HG03457 (cell line): Measurements from ENCODE around the gene ADSS1.

Experiments
- ATAC-seq: cut with Tn5 transposase; IDR thresholded peaks from one replicate; pipeline ENCODE4 v1.9.1; 2021; ENCODE audit warnings: moderate number of reproducible peaks; ENCODE audit not compliant: unreplicated experiment

ADSS1 gene

GRCh38 chr14:104766256-104766862, 42.3 kb downstream of the ADSS1 start:
- ATAC-seq = no peak

GRCh38 chr14:104766863-104767633, 43.0 kb downstream of the ADSS1 start:
- ATAC-seq = no peak

- no peak for ATAC-seq
These were observed 43.5 kb downstream of the ADSS1 start for GRCh38 chr14:104767634-104767918.

- no peak for ATAC-seq
These were observed 44.7 kb downstream of the ADSS1 start for GRCh38 chr14:104768437-104769323.

DNA sequence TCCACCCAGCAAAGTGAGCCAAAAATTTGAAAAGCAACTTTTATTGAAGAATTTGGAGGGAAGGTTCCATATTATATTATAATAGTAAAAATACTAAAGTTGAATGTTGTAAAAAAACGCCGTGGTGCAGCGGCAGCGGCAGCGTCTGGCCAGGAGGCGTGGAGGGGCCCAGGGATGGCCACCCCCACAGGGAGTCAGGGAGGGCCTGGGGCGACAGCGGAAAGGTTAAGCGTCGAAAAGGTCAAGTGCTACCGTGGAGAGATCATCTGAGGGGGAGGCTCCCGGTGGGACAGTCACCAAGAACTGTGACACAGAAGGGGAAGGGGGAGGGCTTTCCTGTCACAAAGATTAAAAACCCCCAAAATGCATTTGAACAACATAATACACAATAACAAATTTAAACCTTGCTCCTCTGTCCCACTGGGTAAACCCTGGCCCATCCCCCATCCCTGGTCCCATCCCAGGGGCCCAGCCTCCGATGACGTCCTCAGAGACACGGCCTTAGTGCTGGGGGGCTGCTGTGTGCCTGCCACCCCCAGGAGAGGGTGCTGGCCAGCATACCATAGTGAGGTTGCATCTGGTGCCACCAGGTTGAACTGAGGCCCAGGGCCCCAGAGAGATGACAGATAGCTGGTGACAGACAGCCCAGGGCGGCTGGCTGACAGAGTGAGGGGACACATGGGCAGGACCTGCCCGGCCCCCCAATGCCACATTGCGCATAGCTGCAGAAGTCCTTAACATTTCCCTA, 45.5 kb downstream of the ADSS1 start:
- ATAC-seq = no peak

- ATAC-seq = no peak
These were observed 46.1 kb downstream of the ADSS1 start for GRCh38 chr14:104770072-104770579.

DNA sequence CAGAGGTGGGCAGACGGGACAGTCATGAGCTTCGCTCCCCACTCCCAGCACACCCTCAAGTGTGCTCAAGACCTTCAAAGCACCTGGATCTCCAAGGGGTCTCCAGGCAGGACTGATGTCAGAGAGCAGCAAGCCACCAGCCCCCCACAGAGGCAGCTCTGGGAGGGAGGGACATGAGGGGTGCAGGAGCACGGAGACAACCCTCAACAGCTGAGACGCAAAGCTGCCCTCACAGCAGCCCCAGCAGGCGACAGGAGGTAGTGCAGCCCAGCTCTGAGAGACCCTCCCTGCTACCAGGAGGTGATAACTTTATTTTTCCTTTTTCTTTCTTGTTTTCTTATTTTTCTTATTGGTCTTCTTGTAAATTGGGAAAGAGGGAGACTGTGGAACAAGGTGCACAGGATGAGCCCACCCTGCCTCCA, 46.8 kb downstream of the ADSS1 start:
- no peak for ATAC-seq

GRCh38 chr14:104771374-104771773, 47.3 kb downstream of the ADSS1 start:
- no peak for ATAC-seq

DNA sequence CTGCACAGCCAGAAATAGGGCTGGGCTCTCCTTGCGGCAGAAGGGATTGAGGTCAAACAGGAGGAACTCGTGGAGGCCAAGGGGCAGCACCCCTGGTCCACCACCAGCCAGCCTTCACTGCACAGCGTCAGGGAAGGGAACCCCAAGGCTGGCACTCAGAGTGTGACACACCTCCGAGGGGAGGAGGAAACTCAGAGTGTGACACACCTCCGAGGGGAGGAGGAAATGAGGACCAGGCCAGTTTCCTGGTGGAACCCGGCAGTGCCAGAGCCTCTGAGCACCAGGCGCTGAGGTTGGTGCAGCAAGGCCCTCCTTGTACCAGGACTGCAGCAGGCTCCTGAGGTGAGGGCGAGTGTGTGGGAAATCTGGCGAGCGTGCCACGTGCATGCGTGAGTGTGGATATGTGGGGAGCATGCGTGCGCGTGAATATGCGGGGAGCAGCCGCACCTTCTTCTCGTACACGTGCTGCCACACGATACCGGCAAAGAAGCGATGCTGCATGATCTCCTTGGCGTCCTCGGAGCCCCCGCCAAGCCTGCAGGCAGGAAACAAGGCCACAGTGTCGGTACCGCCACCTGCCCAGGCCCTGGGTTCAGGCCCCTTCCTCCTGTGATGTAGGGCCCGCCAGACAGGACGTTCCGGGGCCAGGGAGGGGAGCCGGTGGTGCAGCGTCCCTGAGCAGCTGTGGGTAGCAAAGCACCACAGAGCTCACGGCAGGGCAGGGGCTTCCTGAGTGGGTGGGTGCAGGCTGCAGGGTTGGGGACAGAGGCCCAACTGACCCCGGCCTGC, 48.1 kb downstream of the ADSS1 start:
- no peak for ATAC-seq

DNA sequence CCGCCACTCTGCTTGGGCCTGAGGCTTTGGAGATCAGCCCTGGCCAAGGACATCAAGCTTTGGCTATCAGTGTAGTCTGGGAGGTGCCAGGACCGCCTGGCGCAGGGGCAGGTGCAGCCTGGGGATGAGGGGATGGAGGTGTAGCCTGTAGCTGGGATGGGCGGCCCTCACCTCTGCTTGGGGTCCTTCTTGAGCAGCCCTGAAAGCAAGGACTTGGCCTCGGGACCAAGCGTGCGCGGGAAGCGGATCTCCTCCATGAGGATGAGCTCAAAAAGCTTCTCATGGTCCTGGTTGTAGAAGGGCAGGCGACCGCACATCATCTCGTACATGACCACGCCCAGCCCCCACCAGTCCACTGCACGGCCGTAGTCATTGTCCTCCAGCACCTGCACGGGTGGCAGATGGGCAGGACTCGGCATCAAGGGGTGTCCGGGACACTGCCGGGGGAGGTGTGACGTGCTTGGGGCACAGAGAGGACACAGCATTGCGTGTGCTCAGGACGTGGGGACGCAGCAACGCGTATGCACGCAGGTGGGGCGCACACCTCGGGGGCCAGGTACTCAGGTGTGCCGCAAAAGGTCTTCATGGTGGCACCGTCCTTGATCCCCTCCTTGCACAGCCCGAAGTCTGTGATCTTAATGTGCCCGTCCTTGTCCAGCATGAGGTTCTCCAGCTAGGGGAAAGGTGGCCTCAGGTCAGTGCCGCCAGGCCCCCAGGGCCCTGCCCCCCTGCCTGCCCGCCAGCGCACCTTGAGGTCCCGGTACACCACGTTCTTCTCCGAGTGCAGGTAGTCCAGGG, 48.9 kb downstream of the ADSS1 start:
- ATAC-seq = no peak

GRCh38 chr14:104773505-104774452, 49.8 kb downstream of the ADSS1 start:
- no peak for ATAC-seq

GRCh38 chr14:104774453-104775072, 50.5 kb downstream of the ADSS1 start:
- no peak for ATAC-seq

DNA sequence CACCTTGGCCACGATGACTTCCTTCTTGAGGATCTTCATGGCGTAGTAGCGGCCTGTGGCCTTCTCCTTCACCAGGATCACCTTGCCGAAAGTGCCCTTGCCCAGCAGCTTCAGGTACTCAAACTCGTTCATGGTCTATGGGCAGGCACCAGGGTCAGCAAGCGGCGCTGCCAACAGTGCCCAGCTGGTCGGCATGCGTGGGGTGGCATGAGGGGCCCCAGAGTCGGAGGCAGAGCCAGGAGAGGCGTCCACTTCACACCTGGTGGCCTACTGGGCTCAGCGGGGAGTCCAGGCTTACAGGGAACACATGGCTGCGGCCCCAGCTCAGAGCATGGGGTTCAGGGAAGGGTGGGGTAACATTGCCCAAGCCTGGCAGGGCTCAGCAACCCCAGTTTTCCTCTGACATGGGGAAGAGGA, 51.1 kb downstream of the ADSS1 start:
- ATAC-seq = no peak

GRCh38 chr14:104776481-104776880, 52.5 kb downstream of the ADSS1 start:
- ATAC-seq = no peak

DNA sequence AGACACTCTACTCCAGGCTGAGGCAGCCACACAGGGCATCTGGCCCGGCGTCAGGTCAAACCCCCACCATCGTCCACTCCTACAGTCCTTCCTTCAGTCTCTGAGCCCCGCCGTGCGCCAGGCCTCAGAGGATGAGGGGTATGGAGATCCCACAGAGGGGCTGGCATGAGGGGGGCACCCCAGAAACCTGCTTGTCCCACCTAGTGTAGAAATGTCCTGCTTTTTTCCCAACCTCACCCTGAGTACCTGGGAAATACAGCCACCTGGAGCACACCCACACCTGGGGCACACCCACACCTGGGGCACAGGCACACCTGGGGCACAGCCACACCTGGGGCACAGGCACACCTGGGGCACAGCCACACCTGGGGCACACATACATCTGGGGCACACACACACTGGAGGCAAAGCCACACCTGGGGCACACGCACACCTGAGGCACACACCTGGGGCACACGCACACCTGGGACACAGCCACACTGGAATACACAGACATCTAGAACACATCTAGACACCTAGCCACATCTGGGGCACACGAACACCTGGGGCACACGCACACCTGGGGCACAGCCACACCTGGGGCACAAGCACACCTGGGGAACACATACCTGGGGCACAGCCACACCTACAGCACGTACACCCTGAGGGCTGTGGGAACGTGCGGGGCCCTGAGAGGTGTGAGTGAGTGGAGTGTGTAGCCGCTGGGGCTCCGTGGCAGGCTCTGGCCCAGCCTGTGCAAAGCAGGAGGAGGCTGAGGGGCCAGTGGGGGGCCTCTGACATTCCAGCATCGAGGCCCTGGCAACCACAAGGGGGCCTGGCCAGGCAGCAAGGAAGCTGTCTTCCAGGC, 53.2 kb downstream of the ADSS1 start:
- no peak for ATAC-seq

GRCh38 chr14:104777808-104778249, 53.8 kb downstream of the ADSS1 start:
- no peak for ATAC-seq
